Body of pancreas (tissue), 4 donors: Measurements from ENCODE around the gene SYK. TPM values are rescaled to one million over a fixed set of nuclear protein-coding genes. Genes with fewer than 3 reads are reported as not detected.

ENCODE experiments used
- ATAC-seq: fragments of 150-250 bp; one replicate; pipeline ENCODE4 v1.9.1; 2016
- DNase-seq, 4 donors: peaks; one replicate each; pipeline ENCODE4 v3.0.0-alpha.2; 2019
- H3K27ac ChIP-seq, 4 donors: fragments of 200-600 bp; sonication (generic); 1 replicate in 3 of 4; 2 replicates in 1 of 4; pipeline versions ENCODE4 v1.5.1 to v1.6.1; 2016 to 2019; ENCODE audit warnings: mild to moderate bottlenecking in 1 of 4, mixed read lengths in 1 of 4, moderate library complexity in 1 of 4
- H3K27me3 ChIP-seq, 2 donors: fragments of 200-600 bp; sonication (generic); one replicate each; pipeline ENCODE4 v1.6.0; 2016; ENCODE audit warnings: mild to moderate bottlenecking in 1 of 2
- H3K36me3 ChIP-seq, 2 donors: fragments of 200-600 bp; sonication (generic); replicated peaks in 1 of 2; 2 replicates each; pipeline ENCODE4 v1.5.1; 2016; ENCODE audit warnings: low read depth in 2 of 2; ENCODE audit not compliant: insufficient read depth in 1 of 2
- H3K4me1 ChIP-seq: fragments of 200-600 bp; sonication (generic); one replicate; pipeline ENCODE4 v1.6.0; 2016
- H3K4me3 ChIP-seq, 2 donors: fragments of 200-600 bp; sonication (generic); 1 replicate in 1 of 2; 2 replicates in 1 of 2; pipeline ENCODE4 v1.5.1; 2016 to 2019
- H3K9me3 ChIP-seq, 3 donors: fragments of 200-600 bp; sonication (generic); 1 replicate in 2 of 3; 2 replicates in 1 of 3; pipeline ENCODE4 v1.5.1; 2016
- POLR2A ChIP-seq, 3 donors: fragments of 450-650 bp; IDR thresholded peaks; one replicate each; pipeline ENCODE4 v1.6.1; 2016; ENCODE audit warnings: antibody characterized with exemption in 3 of 3, mild to moderate bottlenecking in 2 of 3
- WGBS, 2 donors: methylation state at CpG; one replicate each; pipeline ENCODE4 v1.1.5; 2017; 5-methylcytosine and 5-hydroxymethylcytosine counted together
- intact Hi-C: fragments of 100-400 bp; cut with DNase I; formaldehyde crosslinking; loops from one replicate; pipeline ENCODE4 v1.15.1; 2023
- total RNA-seq, 2 donors: library from RNA; depleted of rRNA; stranded (reverse); fragments of >200 nt; gene quantifications; one replicate each; pipeline ENCODE4 v1.1.0, GENCODE V29; 2016
- TF ChIP-seq, protein P1 (sequence below), 7 experiments: fragments of 450-650 bp in 4 of 7; fragments of 200-600 bp in 3 of 7; sonication (generic) in 3 of 7; IDR thresholded peaks; one replicate each; pipeline ENCODE4 v1.5.1; 2016 to 2019; ENCODE audit warnings: antibody characterized with exemption in 7 of 7

Gene SYK
- total RNA-seq, 2 donors from 2014 or later = 10.5 to 11.2 TPM

DNA sequence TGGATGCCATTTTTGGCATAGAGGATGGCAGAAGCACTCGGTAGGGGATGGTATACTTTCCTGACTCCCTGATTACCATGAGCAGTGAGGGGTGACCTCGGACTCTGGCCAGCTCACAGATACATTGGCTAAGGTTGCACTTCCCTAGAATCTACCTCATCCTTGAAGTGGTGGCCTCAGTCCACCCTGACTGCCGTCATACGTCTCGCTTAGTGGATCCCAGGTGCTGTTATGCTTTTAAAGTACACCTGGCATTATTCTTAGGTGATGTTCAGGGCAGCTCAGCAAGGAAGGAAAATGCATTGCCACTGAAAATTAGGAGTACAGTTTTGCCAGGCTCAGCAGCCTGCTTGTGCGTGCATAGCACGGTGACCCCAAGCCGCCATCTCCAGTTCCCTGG is 87.3 kb downstream of the SYK start:
- H3K9me3 ChIP-seq = no peaks in the 10 kb centered on the region
- intact Hi-C loops = no loop called here
- H3K36me3 ChIP-seq = peaks cover 0 to 6% of the 10 kb centered on the region in 2 donors

GRCh38 chr9:90890146-90890810 is 88.7 kb downstream of the SYK start:
- TF ChIP-seq, protein P1, sequence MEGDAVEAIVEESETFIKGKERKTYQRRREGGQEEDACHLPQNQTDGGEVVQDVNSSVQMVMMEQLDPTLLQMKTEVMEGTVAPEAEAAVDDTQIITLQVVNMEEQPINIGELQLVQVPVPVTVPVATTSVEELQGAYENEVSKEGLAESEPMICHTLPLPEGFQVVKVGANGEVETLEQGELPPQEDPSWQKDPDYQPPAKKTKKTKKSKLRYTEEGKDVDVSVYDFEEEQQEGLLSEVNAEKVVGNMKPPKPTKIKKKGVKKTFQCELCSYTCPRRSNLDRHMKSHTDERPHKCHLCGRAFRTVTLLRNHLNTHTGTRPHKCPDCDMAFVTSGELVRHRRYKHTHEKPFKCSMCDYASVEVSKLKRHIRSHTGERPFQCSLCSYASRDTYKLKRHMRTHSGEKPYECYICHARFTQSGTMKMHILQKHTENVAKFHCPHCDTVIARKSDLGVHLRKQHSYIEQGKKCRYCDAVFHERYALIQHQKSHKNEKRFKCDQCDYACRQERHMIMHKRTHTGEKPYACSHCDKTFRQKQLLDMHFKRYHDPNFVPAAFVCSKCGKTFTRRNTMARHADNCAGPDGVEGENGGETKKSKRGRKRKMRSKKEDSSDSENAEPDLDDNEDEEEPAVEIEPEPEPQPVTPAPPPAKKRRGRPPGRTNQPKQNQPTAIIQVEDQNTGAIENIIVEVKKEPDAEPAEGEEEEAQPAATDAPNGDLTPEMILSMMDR (IDR thresholded peaks at IDR 0.05) = no peak
- TF ChIP-seq POLR2A (IDR thresholded peaks at IDR 0.05) = no peak
- no peak for DNase-seq
- no peak for ATAC-seq
- no peaks in the 10 kb centered on the region for H3K27me3 ChIP-seq
- peaks cover 0 to 6% of the 10 kb centered on the region in 2 donors for H3K36me3 ChIP-seq
- WGBS, 2 donors = 85 to 89% methylated on average over 10 of the region's 10 CpGs
- intact Hi-C loops = no loop called here
- H3K4me3 ChIP-seq = no peak overlapping the region
- H3K27ac ChIP-seq = no peak overlapping the region
- no peaks in the 10 kb centered on the region for H3K9me3 ChIP-seq
- no peaks in the 10 kb centered on the region for H3K4me1 ChIP-seq

More for the DNA sequence above, 87.3 kb downstream of the SYK start:
- no peak for TF ChIP-seq POLR2A (IDR thresholded peaks at IDR 0.05)
- TF ChIP-seq, protein P1 (IDR thresholded peaks at IDR 0.05) = no peak
- 94% methylated on average over 6 to 8 of the region's 8 CpGs for WGBS, 2 donors
- ATAC-seq = no peak
- no peak for DNase-seq
- Histone ChIP-seq H3K27ac (no peak overlapping the region), H3K27me3 (no peaks in the 10 kb centered on the region), H3K4me1 (no peaks in the 10 kb centered on the region), H3K4me3 (no peak overlapping the region)

- 80 to 81% methylated on average over 8 of the region's 8 CpGs for WGBS, 2 donors
- intact Hi-C loops = no loop called here
- Histone ChIP-seq H3K27me3 (no peaks in the 10 kb centered on the region), H3K4me3 (no peak overlapping the region), H3K27ac (no peak overlapping the region), H3K9me3 (no peaks in the 10 kb centered on the region), H3K36me3 (peaks cover 0 to 6% of the 10 kb centered on the region in 2 donors), H3K4me1 (no peaks in the 10 kb centered on the region)
- TF ChIP-seq, protein P1 (IDR thresholded peaks at IDR 0.05) = no peak
- no peak for TF ChIP-seq POLR2A (IDR thresholded peaks at IDR 0.05)
- DNase-seq = peak in 1 of 4 donors; percentile 18
- no peak for ATAC-seq
These were observed 89.9 kb downstream of the SYK start for GRCh38 chr9:90891308-90892040.

- Histone ChIP-seq H3K27ac (no peak overlapping the region), H3K4me3 (no peak overlapping the region), H3K4me1 (no peaks in the 10 kb centered on the region), H3K27me3 (no peaks in the 10 kb centered on the region), H3K36me3 (peaks cover 0 to 4% of the 10 kb centered on the region in 2 donors), H3K9me3 (no peaks in the 10 kb centered on the region)
- WGBS, 2 donors = 87 to 90% methylated on average over 6 of the region's 6 CpGs
- DNase-seq (no peak), ATAC-seq (no peak)
- intact Hi-C loops = no loop called here
- TF ChIP-seq, protein P1 (IDR thresholded peaks at IDR 0.05) = no peak
- no peak for TF ChIP-seq POLR2A (IDR thresholded peaks at IDR 0.05)
These were observed 91.3 kb downstream of the SYK start for GRCh38 chr9:90892918-90893317.
